Erythroblast (primary cell): ENCODE results near the gene NBL1.
A peak's percentile ranks its signal among the peaks of the same experiment; 100 is the strongest.

Source experiments
- DNase-seq, 2 experiments: peaks; one replicate each; lab custom pipeline; 2025; lab: John Stamatoyannopoulos, UW
- GATA1 ChIP-seq: IDR thresholded peaks from 2 replicates; pipeline ENCODE4 v1.6.1; 2011; ENCODE audit warnings: low read depth, mild to moderate bottlenecking, control low read depth, low read length, moderate library complexity
- POLR2A ChIP-seq: IDR thresholded peaks from 2 replicates; pipeline ENCODE4 v1.6.1; 2011; ENCODE audit warnings: mild to moderate bottlenecking, low read length

The NBL1 gene

GRCh38 chr1:19646377-19647319 lies 2.5 kb downstream of the NBL1 start:
- TF ChIP-seq GATA1 = no peak
- DNase-seq = no peak

DNA sequence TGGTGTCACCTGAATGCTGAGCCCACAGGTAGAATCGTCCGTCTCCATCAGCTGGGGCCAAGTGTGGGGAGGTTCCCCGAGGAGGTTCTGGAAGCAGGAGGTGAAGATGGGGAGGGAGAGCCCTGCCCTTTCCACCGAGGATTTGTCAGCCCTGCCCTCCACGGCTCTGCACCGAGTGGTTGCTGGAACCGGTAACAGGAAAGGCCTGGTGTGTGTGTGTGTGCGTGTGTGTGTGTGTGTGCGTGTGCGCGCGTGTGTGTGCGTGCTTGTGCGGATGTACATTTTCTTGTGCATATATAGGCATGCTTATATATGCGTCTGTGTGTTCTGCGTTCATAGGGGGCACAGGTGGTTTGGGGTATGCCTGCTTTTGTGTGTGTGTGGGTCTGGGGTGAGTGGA lies 3.5 kb downstream of the NBL1 start:
- TF ChIP-seq GATA1 = no peak
- TF ChIP-seq POLR2A = no peak
- DNase-seq = peak in 1 of 2 experiments; percentile 14

- TF ChIP-seq GATA1 = no peak
- TF ChIP-seq POLR2A = no peak
- DNase-seq = no peak
Measured at GRCh38 chr1:19648239-19648638, 4.1 kb downstream of the NBL1 start.

DNA sequence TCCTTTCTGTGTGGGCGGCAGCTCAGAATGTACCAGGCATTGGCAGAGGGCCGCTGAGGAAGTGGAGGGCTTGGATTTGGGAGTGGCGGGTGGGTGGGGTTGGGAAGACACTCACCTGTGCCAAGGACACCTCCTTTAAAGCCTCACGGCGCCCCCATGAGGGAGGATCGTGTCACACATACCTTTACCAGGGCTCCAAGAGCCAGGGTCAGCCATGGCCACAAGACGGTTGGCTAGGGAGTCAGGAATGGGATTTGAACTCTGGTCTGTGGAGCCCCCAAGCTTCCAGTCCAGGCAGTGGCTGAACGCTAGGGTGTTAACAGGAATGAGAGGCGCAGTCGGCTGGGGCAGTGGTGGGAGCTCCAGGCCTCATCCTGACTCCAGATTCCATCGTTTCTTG lies 4.6 kb downstream of the NBL1 start:
- no peak for DNase-seq
- TF ChIP-seq POLR2A (no peak), GATA1 (no peak)

- no peak for DNase-seq
- TF ChIP-seq POLR2A (no peak), GATA1 (no peak)
Measured at GRCh38 chr1:19650416-19651140, 6.5 kb downstream of the NBL1 start.

- TF ChIP-seq POLR2A (no peak), GATA1 (no peak)
- peak; percentile 40 to 52 for DNase-seq
Measured at GRCh38 chr1:19651141-19651737, 7.1 kb downstream of the NBL1 start.

GRCh38 chr1:19654386-19654785 lies 10.3 kb downstream of the NBL1 start:
- TF ChIP-seq GATA1 = no peak
- TF ChIP-seq POLR2A = no peak
- no peak for DNase-seq

DNA sequence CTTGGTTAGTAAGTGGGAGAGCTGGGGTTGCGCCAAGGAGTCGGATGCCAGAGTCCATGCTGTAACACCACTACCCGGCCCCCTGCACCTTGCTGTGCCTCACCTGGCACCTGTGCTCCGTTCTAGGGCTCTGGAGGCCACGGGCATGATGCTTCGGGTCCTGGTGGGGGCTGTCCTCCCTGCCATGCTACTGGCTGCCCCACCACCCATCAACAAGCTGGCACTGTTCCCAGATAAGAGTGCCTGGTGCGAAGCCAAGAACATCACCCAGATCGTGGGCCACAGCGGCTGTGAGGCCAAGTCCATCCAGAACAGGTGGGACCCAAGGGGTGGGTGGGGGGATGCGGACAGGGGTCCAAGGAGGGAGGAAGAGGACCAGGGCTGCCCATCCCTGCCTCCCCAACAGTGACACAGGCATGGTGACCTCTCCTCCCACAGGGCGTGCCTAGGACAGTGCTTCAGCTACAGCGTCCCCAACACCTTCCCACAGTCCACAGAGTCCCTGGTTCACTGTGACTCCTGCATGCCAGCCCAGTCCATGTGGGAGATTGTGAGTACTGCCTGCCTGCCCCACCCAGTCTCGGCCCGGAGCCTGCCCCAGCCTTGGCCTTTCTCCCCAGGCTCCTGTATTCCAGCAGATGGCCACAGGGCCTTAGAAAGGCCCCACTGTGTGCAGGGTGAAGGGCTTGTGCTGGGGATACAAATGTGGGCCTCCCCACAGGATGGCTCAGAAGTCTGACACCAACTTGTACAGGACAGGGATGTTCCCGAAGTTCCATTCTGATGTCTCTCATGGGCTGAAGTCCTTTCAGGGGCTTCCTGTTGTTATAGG lies 11.0 kb downstream of the NBL1 start:
- no peak for DNase-seq
- TF ChIP-seq POLR2A = no peak

GRCh38 chr1:19655718-19656080 lies 11.6 kb downstream of the NBL1 start:
- TF ChIP-seq GATA1 (no peak), POLR2A (no peak)
- DNase-seq = no peak

- no peak for TF ChIP-seq GATA1
- no peak for TF ChIP-seq POLR2A
- DNase-seq = no peak
Measured at GRCh38 chr1:19656134-19656779, 12.1 kb downstream of the NBL1 start.

GRCh38 chr1:19656780-19657466 lies 12.8 kb downstream of the NBL1 start:
- no peak for DNase-seq

DNA sequence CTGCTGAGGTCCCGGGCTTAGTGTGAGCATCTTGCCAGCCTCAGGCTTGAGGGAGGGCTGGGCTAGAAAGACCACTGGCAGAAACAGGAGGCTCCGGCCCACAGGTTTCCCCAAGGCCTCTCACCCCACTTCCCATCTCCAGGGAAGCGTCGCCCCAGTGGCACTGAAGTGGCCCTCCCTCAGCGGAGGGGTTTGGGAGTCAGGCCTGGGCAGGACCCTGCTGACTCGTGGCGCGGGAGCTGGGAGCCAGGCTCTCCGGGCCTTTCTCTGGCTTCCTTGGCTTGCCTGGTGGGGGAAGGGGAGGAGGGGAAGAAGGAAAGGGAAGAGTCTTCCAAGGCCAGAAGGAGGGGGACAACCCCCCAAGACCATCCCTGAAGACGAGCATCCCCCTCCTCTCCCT lies 13.4 kb downstream of the NBL1 start:
- TF ChIP-seq POLR2A (no peak), GATA1 (no peak)
- no peak for DNase-seq

More at GRCh38 chr1:19656780-19657466, 12.8 kb downstream of the NBL1 start:
- TF ChIP-seq GATA1 = no peak
- TF ChIP-seq POLR2A = no peak

- TF ChIP-seq GATA1 (no peak), POLR2A (no peak)
- DNase-seq = no peak
Measured at GRCh38 chr1:19658186-19658585, 14.1 kb downstream of the NBL1 start.
